Neural cell (in vitro differentiated cells): ENCODE data around the gene POU2F3.

Experiments
- CTCF ChIP-seq: fragments of 450-650 bp; IDR thresholded peaks from 2 replicates; pipeline ENCODE4 v1.5.1; 2014; ENCODE audit warnings: antibody characterized with exemption, mild to moderate bottlenecking, moderate library complexity; ENCODE audit not compliant: poor library complexity, severe bottlenecking
- MXI1 ChIP-seq: fragments of 450-650 bp; conservative IDR thresholded peaks from 2 replicates; pipeline ENCODE4 v1.6.1; 2014; ENCODE audit warnings: antibody characterized with exemption, mild to moderate bottlenecking; ENCODE audit not compliant: poor library complexity, severe bottlenecking

- TF ChIP-seq CTCF (no peak), MXI1 (no peak)
Measured at GRCh38 chr11:120259988-120260565, 20.1 kb downstream of the POU2F3 start.
